WI38 (cell line): ENCODE results near the gene PA2G4.

Experiments used
- H3K4me3 ChIP-seq: 2 replicates; pipeline ENCODE4 v1.5.1; 2011; ENCODE audit warnings: low read depth, mild to moderate bottlenecking, control low read depth, low read length
- TF ChIP-seq, protein P1 (sequence below): IDR thresholded peaks from 2 replicates; pipeline ENCODE4 v1.5.1; 2012; ENCODE audit warnings: low read depth, mild to moderate bottlenecking, control low read depth, low read length

PA2G4 gene

DNA sequence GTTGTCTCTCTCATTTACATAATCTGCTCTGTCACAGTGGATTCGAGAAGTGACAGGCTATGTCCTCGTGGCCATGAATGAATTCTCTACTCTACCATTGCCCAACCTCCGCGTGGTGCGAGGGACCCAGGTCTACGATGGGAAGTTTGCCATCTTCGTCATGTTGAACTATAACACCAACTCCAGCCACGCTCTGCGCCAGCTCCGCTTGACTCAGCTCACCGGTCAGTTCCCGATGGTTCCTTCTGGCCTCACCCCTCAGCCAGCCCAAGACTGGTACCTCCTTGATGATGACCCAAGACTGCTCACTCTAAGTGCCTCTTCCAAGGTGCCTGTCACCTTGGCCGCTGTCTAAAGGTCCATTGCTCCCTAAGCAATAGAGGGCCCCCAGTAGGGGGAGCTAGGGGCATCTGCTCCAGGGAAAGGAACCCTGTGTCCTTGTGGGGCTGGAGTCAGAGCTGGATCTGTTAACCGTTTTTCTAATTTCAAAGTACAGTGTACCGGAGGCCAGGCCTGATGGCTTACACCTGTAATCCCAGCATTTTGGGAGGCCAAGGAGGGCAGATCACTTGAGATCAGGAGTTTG is 19.3 kb upstream of the PA2G4 start:
- TF ChIP-seq, protein P1, sequence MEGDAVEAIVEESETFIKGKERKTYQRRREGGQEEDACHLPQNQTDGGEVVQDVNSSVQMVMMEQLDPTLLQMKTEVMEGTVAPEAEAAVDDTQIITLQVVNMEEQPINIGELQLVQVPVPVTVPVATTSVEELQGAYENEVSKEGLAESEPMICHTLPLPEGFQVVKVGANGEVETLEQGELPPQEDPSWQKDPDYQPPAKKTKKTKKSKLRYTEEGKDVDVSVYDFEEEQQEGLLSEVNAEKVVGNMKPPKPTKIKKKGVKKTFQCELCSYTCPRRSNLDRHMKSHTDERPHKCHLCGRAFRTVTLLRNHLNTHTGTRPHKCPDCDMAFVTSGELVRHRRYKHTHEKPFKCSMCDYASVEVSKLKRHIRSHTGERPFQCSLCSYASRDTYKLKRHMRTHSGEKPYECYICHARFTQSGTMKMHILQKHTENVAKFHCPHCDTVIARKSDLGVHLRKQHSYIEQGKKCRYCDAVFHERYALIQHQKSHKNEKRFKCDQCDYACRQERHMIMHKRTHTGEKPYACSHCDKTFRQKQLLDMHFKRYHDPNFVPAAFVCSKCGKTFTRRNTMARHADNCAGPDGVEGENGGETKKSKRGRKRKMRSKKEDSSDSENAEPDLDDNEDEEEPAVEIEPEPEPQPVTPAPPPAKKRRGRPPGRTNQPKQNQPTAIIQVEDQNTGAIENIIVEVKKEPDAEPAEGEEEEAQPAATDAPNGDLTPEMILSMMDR, result peak; percentile 32
- H3K4me3 ChIP-seq, result no peak overlapping the region

DNA sequence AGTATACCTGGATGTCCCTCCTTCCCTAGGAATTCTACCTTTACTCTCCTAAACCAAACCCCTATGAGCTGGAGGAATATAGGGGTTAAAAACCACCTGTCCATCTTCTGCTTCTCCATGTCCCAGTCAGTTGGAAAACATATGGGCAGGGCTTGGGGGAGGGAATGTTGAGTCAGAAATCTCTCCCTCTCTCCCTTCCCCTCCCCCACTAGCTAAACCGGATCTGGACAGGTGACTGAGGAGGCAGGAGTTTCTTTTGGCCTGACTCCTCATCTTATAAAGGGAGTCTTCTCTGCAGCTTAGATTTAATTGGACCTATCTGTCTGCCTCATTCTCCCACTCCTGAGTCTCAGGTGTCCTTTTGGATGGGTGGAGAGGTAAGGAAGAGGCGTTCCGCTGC is 18.3 kb upstream of the PA2G4 start:
- H3K4me3 ChIP-seq, result no peak overlapping the region
- TF ChIP-seq, protein P1, result no peak

DNA sequence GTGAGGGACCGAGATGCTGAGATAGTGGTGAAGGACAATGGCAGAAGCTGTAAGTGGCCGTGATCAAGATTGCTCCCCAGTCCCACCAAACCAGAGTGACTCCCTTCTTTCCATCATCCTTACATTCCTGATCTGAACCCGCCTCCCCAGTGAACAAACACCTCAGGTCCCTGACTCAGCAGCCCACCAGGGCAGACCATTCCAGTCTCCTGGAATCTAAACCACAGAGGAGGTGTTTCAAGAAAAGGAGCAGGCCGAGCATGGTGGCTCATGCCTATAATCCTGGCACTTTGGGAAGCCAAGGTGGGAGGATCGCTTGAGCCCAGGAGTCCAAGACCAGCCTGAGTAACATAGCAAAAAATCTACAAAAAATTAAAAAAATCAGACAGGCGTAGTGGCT is 17.8 kb upstream of the PA2G4 start:
- no peak overlapping the region for H3K4me3 ChIP-seq
- TF ChIP-seq, protein P1, result no peak

DNA sequence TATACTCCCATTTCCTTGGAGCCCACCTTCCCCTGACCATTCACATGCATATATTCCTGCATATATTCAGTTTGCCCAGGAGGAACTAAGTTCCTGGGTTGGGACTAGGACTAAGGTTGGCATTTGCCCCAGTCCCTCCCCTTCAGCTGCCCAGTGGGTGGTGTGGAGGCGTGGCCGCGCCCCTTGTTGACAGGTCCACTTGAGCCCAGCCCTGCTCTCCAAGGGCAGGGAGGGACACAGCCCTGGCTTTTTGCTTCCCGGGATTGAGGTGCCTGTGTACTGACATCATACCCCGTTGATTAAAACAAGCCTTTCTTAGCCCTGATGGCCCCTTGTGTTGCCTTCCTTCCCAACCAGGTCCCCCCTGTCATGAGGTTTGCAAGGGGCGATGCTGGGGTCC is 17.1 kb upstream of the PA2G4 start:
- TF ChIP-seq, protein P1, result no peak
- H3K4me3 ChIP-seq, result no peak overlapping the region

DNA sequence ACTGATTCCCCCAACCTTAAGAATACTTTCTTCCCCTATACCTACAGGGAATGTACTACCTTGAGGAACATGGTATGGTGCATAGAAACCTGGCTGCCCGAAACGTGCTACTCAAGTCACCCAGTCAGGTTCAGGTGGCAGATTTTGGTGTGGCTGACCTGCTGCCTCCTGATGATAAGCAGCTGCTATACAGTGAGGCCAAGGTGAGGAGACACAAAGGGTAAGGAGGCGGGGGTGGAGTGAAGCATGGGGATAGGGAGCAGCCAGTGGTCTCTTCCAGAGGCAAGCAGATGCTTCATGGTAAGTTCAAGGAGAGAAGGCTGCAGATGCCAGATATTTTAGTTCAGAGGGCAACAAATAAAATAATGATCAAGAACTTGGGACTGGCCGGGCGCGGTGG is 6.6 kb upstream of the PA2G4 start:
- no peak overlapping the region for H3K4me3 ChIP-seq
- TF ChIP-seq, protein P1, result no peak

DNA sequence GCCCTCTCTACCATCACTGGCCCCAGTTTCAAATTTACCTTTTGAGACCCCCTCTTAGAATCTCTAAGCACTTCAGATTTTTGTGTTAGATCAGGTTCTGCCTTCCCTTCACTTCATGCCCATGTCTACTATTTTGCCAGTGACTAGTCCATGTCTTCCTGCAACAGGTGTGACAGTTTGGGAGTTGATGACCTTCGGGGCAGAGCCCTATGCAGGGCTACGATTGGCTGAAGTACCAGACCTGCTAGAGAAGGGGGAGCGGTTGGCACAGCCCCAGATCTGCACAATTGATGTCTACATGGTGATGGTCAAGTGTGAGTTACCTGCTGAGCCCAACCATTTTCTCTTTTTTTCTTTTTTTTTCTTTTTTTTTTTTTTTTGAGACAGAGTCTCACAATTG is 5.8 kb upstream of the PA2G4 start:
- TF ChIP-seq, protein P1, result no peak
- H3K4me3 ChIP-seq, result no peak overlapping the region

DNA sequence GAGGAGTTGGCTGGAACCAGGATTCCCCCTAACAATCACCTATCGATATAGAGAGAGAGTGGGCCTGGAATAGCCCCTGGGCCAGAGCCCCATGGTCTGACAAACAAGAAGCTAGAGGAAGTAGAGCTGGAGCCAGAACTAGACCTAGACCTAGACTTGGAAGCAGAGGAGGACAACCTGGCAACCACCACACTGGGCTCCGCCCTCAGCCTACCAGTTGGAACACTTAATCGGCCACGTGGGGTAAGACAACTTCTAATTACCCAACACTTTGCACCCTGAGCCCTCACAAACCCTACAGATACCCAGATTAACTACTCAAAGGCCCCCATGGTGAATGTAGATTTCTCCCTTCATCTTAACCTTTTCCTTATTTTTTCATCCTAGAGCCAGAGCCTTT is 4.6 kb upstream of the PA2G4 start:
- no peak overlapping the region for H3K4me3 ChIP-seq
- TF ChIP-seq, protein P1, result no peak
